NCI-H1105 treated with DMSO at 0.1 percent for 48 hours (cell line): ENCODE results near the gene ASCC1.

Experiments
- DNase-seq: peaks from one replicate; lab custom pipeline; 2025; lab: John Stamatoyannopoulos, UW

The ASCC1 gene

GRCh38 chr10:72065439-72066025, 150.5 kb downstream of the ASCC1 start:
- DNase-seq = no peak

GRCh38 chr10:72063703-72064391, 152.2 kb downstream of the ASCC1 start:
- DNase-seq = no peak

GRCh38 chr10:72062832-72063702, 153.0 kb downstream of the ASCC1 start:
- no peak for DNase-seq

- no peak for DNase-seq
Measured at GRCh38 chr10:72062382-72062781, 153.7 kb downstream of the ASCC1 start.

GRCh38 chr10:72061930-72062329, 154.1 kb downstream of the ASCC1 start:
- DNase-seq = no peak

- DNase-seq = no peak
Measured at GRCh38 chr10:72061491-72061890, 154.6 kb downstream of the ASCC1 start.

GRCh38 chr10:72059843-72060822, 155.9 kb downstream of the ASCC1 start:
- DNase-seq = no peak

- DNase-seq = no peak
Measured at GRCh38 chr10:72058989-72059842, 156.9 kb downstream of the ASCC1 start.

- no peak for DNase-seq
Measured at GRCh38 chr10:72058347-72058898, 157.7 kb downstream of the ASCC1 start.

- no peak for DNase-seq
Measured at GRCh38 chr10:72056932-72057751, 158.9 kb downstream of the ASCC1 start.

GRCh38 chr10:72056113-72056512, 160.0 kb downstream of the ASCC1 start:
- DNase-seq = no peak

GRCh38 chr10:72053690-72054089, 162.4 kb downstream of the ASCC1 start:
- no peak for DNase-seq

- no peak for DNase-seq
Measured at GRCh38 chr10:72050873-72051272, 165.2 kb downstream of the ASCC1 start.

- no peak for DNase-seq
Measured at GRCh38 chr10:72049969-72050781, 165.9 kb downstream of the ASCC1 start.

- no peak for DNase-seq
Measured at GRCh38 chr10:72049472-72049871, 166.6 kb downstream of the ASCC1 start.

- peak; percentile 81 for DNase-seq
Measured at GRCh38 chr10:72048450-72049124, 167.5 kb downstream of the ASCC1 start.
